ENCODE measurements around the gene PLCL1. TPM values are rescaled to one million over a fixed set of nuclear protein-coding genes. Genes with fewer than 3 reads are reported as not detected.

The PLCL1 gene
- total RNA-seq, 2 donors from 2014 or later = 0.04 to 0.11 TPM

DNA sequence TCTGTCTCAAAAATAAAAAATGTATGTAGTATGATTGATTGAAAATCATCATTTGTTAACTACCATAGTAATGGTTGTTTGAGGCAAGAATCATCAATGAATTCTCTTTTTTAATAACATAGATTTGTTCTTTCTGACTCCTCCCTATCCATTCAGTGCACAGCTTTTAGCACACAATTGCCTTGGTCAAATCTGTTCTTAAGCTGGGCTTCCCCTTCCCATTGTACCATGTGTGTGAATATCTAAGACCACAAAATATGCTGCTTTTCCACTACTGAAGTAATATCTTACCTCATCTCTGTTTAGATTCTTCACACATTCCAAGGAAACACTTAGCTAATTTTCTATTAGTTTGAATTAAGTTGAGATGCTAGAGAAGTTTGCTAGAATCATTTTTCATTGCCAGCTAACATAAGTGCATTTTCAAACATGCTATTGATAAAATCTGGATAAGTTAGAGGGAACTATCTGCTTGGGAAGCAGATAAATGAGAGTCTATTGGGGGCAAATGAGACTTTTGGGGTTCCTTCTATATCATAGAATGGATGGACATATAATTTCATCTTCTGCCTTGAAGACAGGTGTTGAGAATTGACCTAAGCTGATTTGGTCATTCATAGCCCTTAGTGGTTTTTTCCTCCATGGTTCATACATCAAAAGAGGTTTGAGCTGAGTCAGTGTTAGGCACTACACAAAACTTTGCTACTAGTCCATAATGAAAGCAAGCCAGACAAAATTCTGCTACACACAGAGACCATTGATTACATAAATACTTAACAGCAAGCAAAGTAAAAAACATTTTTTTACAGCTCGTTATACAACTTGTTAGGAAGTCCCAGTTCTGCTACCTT, 231.9 kb downstream of the PLCL1 start:
- Mint-ChIP-seq H3K4me3 (no peak overlapping the region), H3K9me3 (no peaks in the 10 kb centered on the region), H3K27ac (no peak overlapping the region), H3K4me1 (peaks cover 16% of the 10 kb centered on the region), H3K27me3 (ENCODE audit: insufficient read depth) (no peaks in the 10 kb centered on the region), H3K36me3 (ENCODE audit: low read depth) (no peaks in the 10 kb centered on the region)
- 0% methylated on average over 1 of the region's 1 CpG; no CpG with 5 or more reads in 1 of the 2 experiments for WGBS, 2 experiments (ENCODE audit: insufficient coverage in 1 of 2, insufficient read length in 1 of 2)
- H3K36me3 ChIP-seq (ENCODE audit: control insufficient read depth, insufficient read depth, low read length) = no peaks in the 10 kb centered on the region
- H3K9me3 ChIP-seq (ENCODE audit: control insufficient read depth, low read length) = no peaks in the 10 kb centered on the region
- H3K4me3 ChIP-seq (ENCODE audit: low read length) = no peak overlapping the region
- no peak overlapping the region for H3K27ac ChIP-seq (ENCODE audit: low read depth, low read length)
- peaks cover 4% of the 10 kb centered on the region for H3K4me1 ChIP-seq (ENCODE audit: control insufficient read depth, insufficient read depth, low read length)
- H3K9ac ChIP-seq (ENCODE audit: extremely low read depth, low read length, poor library complexity, severe bottlenecking) = no peak overlapping the region
- DNase-seq = no peak
- no peaks in the 10 kb centered on the region for H3K27me3 ChIP-seq (ENCODE audit: control insufficient read depth, insufficient read depth, low read length, poor library complexity, severe bottlenecking)
- TF ChIP-seq, protein P1, sequence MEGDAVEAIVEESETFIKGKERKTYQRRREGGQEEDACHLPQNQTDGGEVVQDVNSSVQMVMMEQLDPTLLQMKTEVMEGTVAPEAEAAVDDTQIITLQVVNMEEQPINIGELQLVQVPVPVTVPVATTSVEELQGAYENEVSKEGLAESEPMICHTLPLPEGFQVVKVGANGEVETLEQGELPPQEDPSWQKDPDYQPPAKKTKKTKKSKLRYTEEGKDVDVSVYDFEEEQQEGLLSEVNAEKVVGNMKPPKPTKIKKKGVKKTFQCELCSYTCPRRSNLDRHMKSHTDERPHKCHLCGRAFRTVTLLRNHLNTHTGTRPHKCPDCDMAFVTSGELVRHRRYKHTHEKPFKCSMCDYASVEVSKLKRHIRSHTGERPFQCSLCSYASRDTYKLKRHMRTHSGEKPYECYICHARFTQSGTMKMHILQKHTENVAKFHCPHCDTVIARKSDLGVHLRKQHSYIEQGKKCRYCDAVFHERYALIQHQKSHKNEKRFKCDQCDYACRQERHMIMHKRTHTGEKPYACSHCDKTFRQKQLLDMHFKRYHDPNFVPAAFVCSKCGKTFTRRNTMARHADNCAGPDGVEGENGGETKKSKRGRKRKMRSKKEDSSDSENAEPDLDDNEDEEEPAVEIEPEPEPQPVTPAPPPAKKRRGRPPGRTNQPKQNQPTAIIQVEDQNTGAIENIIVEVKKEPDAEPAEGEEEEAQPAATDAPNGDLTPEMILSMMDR (conservative IDR thresholded peaks at IDR 0.05) = no peak

DNA sequence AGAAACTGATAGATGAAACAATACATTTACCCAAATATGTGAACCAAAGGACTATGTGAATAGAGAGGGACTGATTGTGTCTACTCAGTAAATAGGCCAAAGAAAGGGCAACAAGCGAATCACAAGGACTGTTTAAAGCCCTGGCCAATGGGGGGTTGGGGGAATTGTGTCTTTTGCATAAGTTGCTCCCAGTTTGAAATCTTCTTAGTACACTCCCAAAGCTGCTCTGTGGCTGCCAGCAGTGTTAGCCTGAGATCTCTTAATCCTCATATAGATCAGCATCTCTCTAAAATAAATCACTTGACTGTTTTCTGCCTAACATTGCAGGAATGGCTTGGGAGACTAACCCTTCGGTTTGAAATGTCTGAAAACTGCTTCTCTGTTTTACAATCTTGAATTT, 236.4 kb downstream of the PLCL1 start:
- no peaks in the 10 kb centered on the region for H3K27me3 ChIP-seq (ENCODE audit: control insufficient read depth, insufficient read depth, low read length, poor library complexity, severe bottlenecking)
- no peaks in the 10 kb centered on the region for H3K4me1 ChIP-seq (ENCODE audit: control insufficient read depth, insufficient read depth, low read length)
- H3K4me1 Mint-ChIP-seq = peaks cover 12% of the 10 kb centered on the region
- 42 to 100% methylated on average over 1 to 2 of the region's 2 CpGs for WGBS, 2 experiments (ENCODE audit: insufficient coverage in 1 of 2, insufficient read length in 1 of 2)
- H3K36me3 Mint-ChIP-seq (ENCODE audit: low read depth) = no peaks in the 10 kb centered on the region
- TF ChIP-seq, protein P1 (conservative IDR thresholded peaks at IDR 0.05) = no peak
- no peaks in the 10 kb centered on the region for H3K36me3 ChIP-seq (ENCODE audit: control insufficient read depth, insufficient read depth, low read length)
- H3K27ac Mint-ChIP-seq = no peak overlapping the region
- no peak overlapping the region for H3K4me3 Mint-ChIP-seq
- H3K27me3 Mint-ChIP-seq (ENCODE audit: insufficient read depth) = no peaks in the 10 kb centered on the region
- no peak overlapping the region for H3K9ac ChIP-seq (ENCODE audit: extremely low read depth, low read length, poor library complexity, severe bottlenecking)
- no peaks in the 10 kb centered on the region for H3K9me3 Mint-ChIP-seq
- no peak for DNase-seq
- no peaks in the 10 kb centered on the region for H3K9me3 ChIP-seq (ENCODE audit: control insufficient read depth, low read length)
- no peak overlapping the region for H3K4me3 ChIP-seq (ENCODE audit: low read length)
- no peak overlapping the region for H3K27ac ChIP-seq (ENCODE audit: low read depth, low read length)

DNA sequence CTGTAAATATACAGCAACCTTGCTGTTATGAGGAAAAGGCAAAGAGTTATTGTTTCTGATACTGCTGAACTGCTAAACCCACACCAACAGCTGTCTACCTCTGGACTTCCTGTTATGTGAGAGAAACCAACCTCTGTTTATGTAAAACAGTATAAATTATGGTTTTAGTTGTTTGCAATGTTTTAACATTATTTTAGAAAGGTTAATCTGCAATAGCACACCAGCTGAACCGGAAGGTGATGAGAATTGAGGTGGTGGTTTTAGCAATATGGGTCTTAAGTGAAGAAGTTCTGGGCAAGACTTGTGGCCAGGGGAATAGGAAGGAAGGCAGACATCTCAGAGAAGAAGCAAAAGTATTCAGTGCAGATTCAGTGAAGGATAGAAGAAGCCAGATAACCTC, 237.8 kb downstream of the PLCL1 start:
- Histone ChIP-seq H3K4me1 (ENCODE audit: control insufficient read depth, insufficient read depth, low read length) (no peaks in the 10 kb centered on the region), H3K9me3 (ENCODE audit: control insufficient read depth, low read length) (no peaks in the 10 kb centered on the region), H3K27me3 (ENCODE audit: control insufficient read depth, insufficient read depth, low read length, poor library complexity, severe bottlenecking) (no peaks in the 10 kb centered on the region), H3K36me3 (ENCODE audit: control insufficient read depth, insufficient read depth, low read length) (no peaks in the 10 kb centered on the region), H3K9ac (ENCODE audit: extremely low read depth, low read length, poor library complexity, severe bottlenecking) (no peak overlapping the region), H3K4me3 (ENCODE audit: low read length) (no peak overlapping the region), H3K27ac (ENCODE audit: low read depth, low read length) (no peak overlapping the region)
- DNase-seq = no peak
- 94 to 100% methylated on average over 1 of the region's 1 CpG for WGBS, 2 experiments (ENCODE audit: insufficient coverage in 1 of 2, insufficient read length in 1 of 2)
- Mint-ChIP-seq H3K36me3 (ENCODE audit: low read depth) (no peaks in the 10 kb centered on the region), H3K27ac (no peak overlapping the region), H3K4me3 (no peak overlapping the region), H3K4me1 (peaks cover 12% of the 10 kb centered on the region), H3K27me3 (ENCODE audit: insufficient read depth) (no peaks in the 10 kb centered on the region), H3K9me3 (no peaks in the 10 kb centered on the region)
- TF ChIP-seq, protein P1 (conservative IDR thresholded peaks at IDR 0.05) = no peak

Data from endodermal cell (in vitro differentiated cells).